B cell (primary cell): Measurements from ENCODE around the gene RPL18. TPM values are rescaled to one million over a fixed set of nuclear protein-coding genes. Genes with fewer than 3 reads are reported as not detected.

Experiments
- ATAC-seq: fragments of 200-7000 bp; cut with Tn5 transposase; one replicate; pipeline ENCODE4 v1.10.0; 2021; ENCODE audit warnings: low read depth, mild to moderate bottlenecking, moderate number of reproducible peaks, moderate library complexity
- CTCF ChIA-PET: fragments of 350-600 bp; sonication (Branson Sonifier 250); formaldehyde crosslinking; loops from one replicate; lab custom pipeline; 2021; ENCODE audit warnings: antibody characterized with exemption, inconsistent platforms; lab: Charles Lee
- POLR2A ChIA-PET: fragments of 350-600 bp; sonication (Branson Sonifier 250); formaldehyde crosslinking; loops from one replicate; lab custom pipeline; 2021; ENCODE audit warnings: antibody characterized with exemption; lab: Charles Lee
- DNase-seq: peaks from one replicate; pipeline ENCODE4 v3.0.0; 2013
- H2AFZ ChIP-seq: 2 replicates; pipeline ENCODE4 v1.6.1; 2012; ENCODE audit warnings: mild to moderate bottlenecking, low read depth, low read length; ENCODE audit not compliant: insufficient read depth, poor library complexity, severe bottlenecking
- H3K27ac ChIP-seq, 2 donors: 1 replicate in 1 of 2; 2 replicates in 1 of 2; pipeline ENCODE4 v1.5.1; 2012 to 2013; ENCODE audit warnings: low read length in 2 of 2, mild to moderate bottlenecking in 2 of 2, moderate library complexity in 1 of 2
- H3K27me3 ChIP-seq, 4 experiments: fragments of 200-600 bp in 1 of 4; sonication (generic) in 1 of 4; replicated peaks in 1 of 4; 1 replicate in 2 of 4; 2 replicates in 2 of 4; pipeline versions ENCODE4 v1.6.1 to v1.7.0; 2013 to 2016; ENCODE audit warnings: low read length in 3 of 4, mild to moderate bottlenecking in 2 of 4, mixed read lengths in 1 of 4, moderate library complexity in 1 of 4; ENCODE audit not compliant: insufficient read depth in 4 of 4, control insufficient read depth in 3 of 4; ENCODE audit errors: control extremely low read depth in 1 of 4
- H3K36me3 ChIP-seq, 2 experiments: replicated peaks in 1 of 2; 1 replicate in 1 of 2; 2 replicates in 1 of 2; pipeline versions ENCODE4 v1.6.1 to v1.7.1; 2013; ENCODE audit warnings: low read length in 1 of 2; ENCODE audit not compliant: insufficient read depth in 2 of 2, control insufficient read depth in 1 of 2; ENCODE audit errors: control extremely low read depth in 1 of 2, extremely low read depth in 1 of 2
- H3K4me1 ChIP-seq, 2 donors: fragments of 200-600 bp in 1 of 2; sonication (generic) in 1 of 2; 1 replicate in 1 of 2; 2 replicates in 1 of 2; pipeline versions ENCODE4 v1.5.1 to v1.6.1; 2013 to 2017; ENCODE audit warnings: low read length in 2 of 2; ENCODE audit not compliant: control insufficient read depth in 2 of 2, insufficient read depth in 2 of 2
- H3K4me2 ChIP-seq: replicated peaks from 2 replicates; pipeline ENCODE3; 2012; ENCODE audit warnings: mild to moderate bottlenecking, low read depth, low read length; ENCODE audit not compliant: poor library complexity, severe bottlenecking
- H3K4me3 ChIP-seq, 5 experiments: fragments of 200-600 bp in 1 of 5; sonication (generic) in 1 of 5; 1 replicate in 3 of 5; 2 replicates in 2 of 5; pipeline versions ENCODE4 v1.5.1 to v1.7.0; 2011 to 2016; ENCODE audit warnings: low read length in 4 of 5, mild to moderate bottlenecking in 4 of 5, low read depth in 2 of 5, control low read depth in 1 of 5, moderate library complexity in 1 of 5; ENCODE audit not compliant: insufficient read depth in 1 of 5; ENCODE audit errors: control extremely low read depth in 1 of 5, extremely low read depth in 1 of 5
- H3K79me2 ChIP-seq: fragments of 200-600 bp; sonication (generic); one replicate; pipeline ENCODE4 v1.6.0; 2016; ENCODE audit warnings: low read length; ENCODE audit not compliant: control insufficient read depth, insufficient read depth
- H3K9ac ChIP-seq: fragments of 200-600 bp; sonication (generic); 2 replicates; pipeline ENCODE4 v1.6.1; 2017; ENCODE audit warnings: mild to moderate bottlenecking, low read length, moderate library complexity
- H3K9me3 ChIP-seq, 3 donors: one replicate each; pipeline versions ENCODE4 v1.6.1 to v1.7.1; 2013; ENCODE audit warnings: low read length in 2 of 3; ENCODE audit not compliant: control insufficient read depth in 2 of 3, insufficient read depth in 1 of 3; ENCODE audit errors: control extremely low read depth in 1 of 3
- H4K20me1 ChIP-seq: 2 replicates; pipeline ENCODE4 v1.6.0; 2012; ENCODE audit warnings: mild to moderate bottlenecking, low read length; ENCODE audit not compliant: insufficient read depth, control insufficient read depth, poor library complexity, severe bottlenecking
- H3K27ac Mint-ChIP-seq: one replicate; pipeline ENCODE4 v1.8.0; 2021; ENCODE audit warnings: mixed read lengths
- H3K27me3 Mint-ChIP-seq: one replicate; pipeline ENCODE4 v1.8.0; 2021; ENCODE audit warnings: mixed read lengths
- H3K4me1 Mint-ChIP-seq: one replicate; pipeline ENCODE4 v1.8.0; 2021; ENCODE audit warnings: mixed read lengths
- H3K4me3 Mint-ChIP-seq: one replicate; pipeline ENCODE4 v1.8.0; 2021; ENCODE audit warnings: mixed read lengths
- H3K9me3 Mint-ChIP-seq: one replicate; pipeline ENCODE4 v1.8.0; 2022; ENCODE audit warnings: mixed read lengths; ENCODE audit not compliant: insufficient read depth
- CTCF ChIP-seq: fragments of 200-600 bp; IDR thresholded peaks from one replicate; pipeline ENCODE4 v1.8.0; 2022; ENCODE audit warnings: antibody characterized with exemption, mild to moderate bottlenecking
- EZH2 ChIP-seq: IDR thresholded peaks from 2 replicates; pipeline ENCODE4 v1.6.1; 2012; ENCODE audit warnings: borderline replicate concordance, low read depth, mild to moderate bottlenecking, moderate library complexity, low read length; ENCODE audit not compliant: insufficient read depth, poor library complexity, severe bottlenecking
- WGBS: methylation state at CpG from one replicate; pipeline ENCODE4 v1.1.5; 2013; ENCODE audit warnings: missing lambda C conversion rate; ENCODE audit not compliant: insufficient coverage; 5-methylcytosine and 5-hydroxymethylcytosine counted together
- intact Hi-C: fragments of 100-400 bp; cut with micrococcal nuclease; formaldehyde crosslinking; loops from one replicate; pipeline ENCODE4 v1.10.0; 2022
- polyA plus RNA-seq: library from polyadenylated mRNA; depleted of rRNA; stranded (reverse); fragments of >200 nt; gene quantifications from 2 replicates; pipeline ENCODE4 v1.2.3, GENCODE V29; 2012
- total RNA-seq, 2 donors: library from RNA; stranded (reverse); fragments of 120-200 nt in 1 of 2; gene quantifications; 1 replicate in 1 of 2; 2 replicates in 1 of 2; pipeline versions ENCODE4 v1.2.3 to v1.2.4, GENCODE V29; 2013 to 2022

Gene RPL18
- total and polyA plus RNA-seq, 2 donors (not counting 1 experiment from before 2014, with no cell fraction given) = 2,248 to 4,393 TPM

GRCh38 chr19:48624067-48624594, 5.2 kb upstream of the RPL18 start:
- TF ChIP-seq CTCF (no peak), EZH2 (no peak)

GRCh38 chr19:48623556-48624066, 4.6 kb upstream of the RPL18 start:
- H3K9me3 Mint-ChIP-seq = no peaks in the 10 kb centered on the region
- Histone ChIP-seq H3K4me3 (peak overlapping the region in 4 of 5 experiments; percentile 11 to 60 (median 48)), H4K20me1 (peaks cover 9% of the 10 kb centered on the region), H3K36me3 (peaks cover 0 to 10% of the 10 kb centered on the region in 2 experiments), H3K79me2 (peaks cover 4% of the 10 kb centered on the region), H3K9ac (peak overlapping the region; percentile 54), H3K9me3 (no peaks in the 10 kb centered on the region), H3K27me3 (no peaks in the 10 kb centered on the region), H3K4me2 (peak overlapping the region; percentile 84), H3K4me1 (peaks cover 19 to 30% of the 10 kb centered on the region in 2 donors), H2AFZ (peak overlapping the region; percentile 61), H3K27ac (peak overlapping the region; percentile 9 to 48)
- TF ChIP-seq EZH2 (no peak), CTCF (no peak)
- intact Hi-C loops = loop anchor here (1.0 kb wide), 2 partner anchors 14 to 453 kb away; partner anchors contain the start of genes DBP, LIG1 and ZSWIM9
- peaks cover 42% of the 10 kb centered on the region for H3K4me1 Mint-ChIP-seq
- POLR2A ChIA-PET = interaction anchor here (0.6 to 1.9 kb wide), 6 partner anchors 10 to 1305 kb away, joined by 4 to 12 read pairs (median 8); partner anchors contain the start of genes ATF5, CA11, DBP and NUP62
- DNase-seq (no peak), ATAC-seq (no peak)
- H3K4me3 Mint-ChIP-seq = peak overlapping the region; percentile 78
- CTCF ChIA-PET = interaction anchor here (1.0 to 2.1 kb wide), 4 partner anchors 11 to 33 kb away, joined by 3 to 6 read pairs (median 4); no protein-coding TSS in a partner anchor
- H3K27me3 Mint-ChIP-seq = no peaks in the 10 kb centered on the region
- WGBS = 54% methylated on average over 8 of the region's 8 CpGs
- peak overlapping the region; percentile 84 for H3K27ac Mint-ChIP-seq

More at GRCh38 chr19:48624067-48624594, 5.2 kb upstream of the RPL18 start:
- Histone ChIP-seq H3K4me1 (peaks cover 19 to 30% of the 10 kb centered on the region in 2 donors), H3K4me3 (peak overlapping the region in 4 of 5 experiments; percentile 29 to 60 (median 50)), H3K36me3 (peaks cover 0 to 14% of the 10 kb centered on the region in 2 experiments), H2AFZ (peak overlapping the region; percentile 61), H4K20me1 (peaks cover 14% of the 10 kb centered on the region), H3K9ac (peak overlapping the region; percentile 54), H3K4me2 (peak overlapping the region; percentile 84), H3K27ac (peak overlapping the region; percentile 30 to 63), H3K27me3 (no peaks in the 10 kb centered on the region), H3K79me2 (no peaks in the 10 kb centered on the region), H3K9me3 (no peaks in the 10 kb centered on the region)
- POLR2A ChIA-PET = interaction anchor here (0.6 to 1.9 kb wide), 5 partner anchors 9 to 1305 kb away, joined by 4 to 12 read pairs (median 7); partner anchors contain the start of genes ATF5, CA11, DBP and NUP62
- CTCF ChIA-PET = interaction anchor here (1.0 to 2.1 kb wide), 4 partner anchors 10 to 34 kb away, joined by 3 to 6 read pairs (median 4); no protein-coding TSS in a partner anchor
- WGBS = 3% methylated on average over 36 of the region's 40 CpGs
- DNase-seq (peak; percentile 96), ATAC-seq (peak; percentile 75)
- H3K9me3 Mint-ChIP-seq = no peaks in the 10 kb centered on the region
- no peaks in the 10 kb centered on the region for H3K27me3 Mint-ChIP-seq
- H3K4me3 Mint-ChIP-seq = peak overlapping the region; percentile 78
- intact Hi-C loops = loop anchor here (1.0 kb wide), 2 partner anchors 13 to 454 kb away; partner anchors contain the start of genes DBP, LIG1 and ZSWIM9
- H3K27ac Mint-ChIP-seq = peak overlapping the region; percentile 84
- H3K4me1 Mint-ChIP-seq = peaks cover 38% of the 10 kb centered on the region
